H9 (cell line): Measurements from ENCODE around the gene CDKAL1. TPM values are rescaled to one million over a fixed set of nuclear protein-coding genes. Genes with fewer than 3 reads are reported as not detected.

Source experiments
- DNase-seq: peaks from one replicate; pipeline ENCODE4 v3.0.0-alpha.2; 2017
- H2AFZ ChIP-seq: one replicate; pipeline ENCODE4 v1.6.1; 2013; ENCODE audit warnings: mild to moderate bottlenecking, low read length, control low read depth, moderate library complexity
- H2AK5ac ChIP-seq: 2 replicates; pipeline ENCODE4 v1.6.1; 2013; ENCODE audit warnings: low read length, control low read depth, mixed read lengths; ENCODE audit not compliant: insufficient read length
- H2BK120ac ChIP-seq: one replicate; pipeline ENCODE4 v1.6.1; 2013; ENCODE audit warnings: low read depth, mild to moderate bottlenecking, low read length, control low read depth, inconsistent platforms; ENCODE audit not compliant: poor library complexity, severe bottlenecking
- H2BK12ac ChIP-seq: 2 replicates; pipeline ENCODE4 v1.6.1; 2013; ENCODE audit warnings: low read length, control low read depth, mixed read lengths, low read depth; ENCODE audit not compliant: insufficient read length
- H2BK15ac ChIP-seq: 2 replicates; pipeline ENCODE4 v1.6.1; 2013; ENCODE audit warnings: low read depth, low read length, control low read depth
- H2BK20ac ChIP-seq: one replicate; pipeline ENCODE4 v1.6.1; 2013; ENCODE audit warnings: low read depth, mild to moderate bottlenecking, low read length, control low read depth, inconsistent platforms; ENCODE audit not compliant: poor library complexity, severe bottlenecking
- H2BK5ac ChIP-seq: 2 replicates; pipeline ENCODE4 v1.6.1; 2013; ENCODE audit warnings: low read length, control low read depth, mixed read lengths; ENCODE audit not compliant: insufficient read length
- H3K14ac ChIP-seq: 2 replicates; pipeline ENCODE4 v1.6.1; 2013; ENCODE audit warnings: low read length, control low read depth; ENCODE audit not compliant: insufficient read depth
- H3K18ac ChIP-seq: 2 replicates; pipeline ENCODE4 v1.6.1; 2013; ENCODE audit warnings: low read depth, mild to moderate bottlenecking, mixed read lengths, low read length, control low read depth; ENCODE audit not compliant: insufficient read length
- H3K23ac ChIP-seq: 2 replicates; pipeline ENCODE4 v1.6.1; 2013; ENCODE audit warnings: low read length, control low read depth, mixed read lengths, low read depth; ENCODE audit not compliant: insufficient read length
- H3K23me2 ChIP-seq: 2 replicates; pipeline ENCODE4 v1.6.1; 2013; ENCODE audit warnings: low read depth, mild to moderate bottlenecking, mixed read lengths, low read length, control low read depth; ENCODE audit not compliant: insufficient read length, poor library complexity, severe bottlenecking
- H3K27ac ChIP-seq: 2 replicates; pipeline ENCODE4 v1.5.1; 2013; ENCODE audit warnings: low read length, control low read depth, mixed read lengths, low read depth; ENCODE audit not compliant: insufficient read length
- H3K27me3 ChIP-seq: 2 replicates; pipeline ENCODE4 v1.6.1; 2013; ENCODE audit warnings: low read length, control low read depth, inconsistent platforms; ENCODE audit not compliant: insufficient read depth
- H3K4ac ChIP-seq: 2 replicates; pipeline ENCODE4 v1.6.1; 2013; ENCODE audit warnings: low read depth, mild to moderate bottlenecking, control low read depth, inconsistent platforms, low read length, moderate library complexity
- H3K4me1 ChIP-seq: 2 replicates; pipeline ENCODE4 v1.6.1; 2013; ENCODE audit warnings: low read length, control low read depth, inconsistent platforms; ENCODE audit not compliant: insufficient read depth
- H3K4me2 ChIP-seq: 2 replicates; pipeline ENCODE4 v1.6.1; 2013; ENCODE audit warnings: low read length, control low read depth, mixed read lengths; ENCODE audit not compliant: insufficient read length, insufficient read depth
- H3K56ac ChIP-seq: 2 replicates; pipeline ENCODE4 v1.6.1; 2013; ENCODE audit warnings: low read depth, mild to moderate bottlenecking, mixed read lengths, low read length, control low read depth; ENCODE audit not compliant: insufficient read length
- H3K79me1 ChIP-seq: 2 replicates; pipeline ENCODE4 v1.6.1; 2013; ENCODE audit warnings: low read depth, mild to moderate bottlenecking, moderate library complexity, low read length, control low read depth, inconsistent platforms; ENCODE audit not compliant: insufficient read depth, poor library complexity, severe bottlenecking
- H3K79me2 ChIP-seq: 2 replicates; pipeline ENCODE4 v1.6.1; 2013; ENCODE audit warnings: low read length, control low read depth, inconsistent platforms; ENCODE audit not compliant: insufficient read depth
- H3K9ac ChIP-seq: 2 replicates; pipeline ENCODE4 v1.6.1; 2013; ENCODE audit warnings: low read length, control low read depth, mixed read lengths; ENCODE audit not compliant: insufficient read length; ENCODE audit errors: extremely low read depth
- H3K9me3 ChIP-seq: one replicate; pipeline ENCODE4 v1.6.1; 2013; ENCODE audit warnings: low read depth, low read length, inconsistent platforms; ENCODE audit not compliant: control insufficient read depth
- H3T11ph ChIP-seq: one replicate; pipeline ENCODE4 v1.6.1; 2013; ENCODE audit warnings: mild to moderate bottlenecking, low read length, control low read depth, inconsistent platforms
- H4K20me1 ChIP-seq: one replicate; pipeline ENCODE4 v1.6.1; 2013; ENCODE audit not compliant: control insufficient read depth, insufficient read length, insufficient read depth
- H4K5ac ChIP-seq: 2 replicates; pipeline ENCODE4 v1.6.1; 2013; ENCODE audit warnings: low read depth, mild to moderate bottlenecking, mixed read lengths, low read length, control low read depth; ENCODE audit not compliant: insufficient read length
- H4K8ac ChIP-seq: replicated peaks from 2 replicates; pipeline ENCODE4 v1.6.1; 2013; ENCODE audit warnings: low read length, control low read depth, mixed read lengths, low read depth; ENCODE audit not compliant: insufficient read length
- H4K91ac ChIP-seq: 2 replicates; pipeline ENCODE4 v1.6.1; 2013; ENCODE audit warnings: low read depth, mild to moderate bottlenecking, moderate library complexity, mixed read lengths, low read length, control low read depth; ENCODE audit not compliant: insufficient read length
- H3K27ac Mint-ChIP-seq, 3 experiments: 2 replicates in 2 of 3; 3 replicates in 1 of 3; pipeline ENCODE4 v1.8.0; 2020 to 2021; ENCODE audit warnings: mixed read lengths in 3 of 3, mild to moderate bottlenecking in 1 of 3, moderate library complexity in 1 of 3
- H3K27me3 Mint-ChIP-seq: 2 replicates; pipeline ENCODE4 v1.8.0; 2021; ENCODE audit warnings: low read depth, mild to moderate bottlenecking, moderate library complexity, mixed read lengths
- H3K36me3 Mint-ChIP-seq, 3 experiments: 2 replicates in 2 of 3; 3 replicates in 1 of 3; pipeline ENCODE4 v1.8.0; 2020 to 2021; ENCODE audit warnings: low read depth in 3 of 3, mixed read lengths in 3 of 3; ENCODE audit not compliant: insufficient read depth in 1 of 3
- H3K4me1 Mint-ChIP-seq, 2 experiments: 2 replicates each; pipeline ENCODE4 v1.8.0; 2020; ENCODE audit warnings: mixed read lengths in 2 of 2
- H3K4me3 Mint-ChIP-seq, 2 experiments: 2 replicates in 1 of 2; 3 replicates in 1 of 2; pipeline ENCODE4 v1.8.0; 2020 to 2021; ENCODE audit warnings: mild to moderate bottlenecking in 2 of 2, mixed read lengths in 2 of 2, moderate library complexity in 1 of 2
- H3K9me3 Mint-ChIP-seq, 2 experiments: 2 replicates in 1 of 2; 3 replicates in 1 of 2; pipeline ENCODE4 v1.8.0; 2020; ENCODE audit warnings: mild to moderate bottlenecking in 2 of 2, mixed read lengths in 2 of 2, moderate library complexity in 1 of 2
- whole genome bisulfite sequencing: extraction: QIAGEN DNeasy Blood & Tissue Kit; methylation state at CpG from one replicate; pipeline ENCODE4 v1.1.7; 2013; ENCODE audit warnings: missing lambda C conversion rate, low lambda C conversion rate, mixed read lengths; ENCODE audit not compliant: insufficient read length; ENCODE audit errors: extremely low coverage; 5-methylcytosine and 5-hydroxymethylcytosine counted together
- total RNA-seq: library from RNA; stranded (reverse); gene quantifications from 2 replicates; pipeline ENCODE4 v1.2.1, GENCODE V29; 2021
- TF ChIP-seq, protein P1 (sequence below): fragments of 200-600 bp; sonication (generic); conservative IDR thresholded peaks from 3 replicates; pipeline ENCODE4 v1.8.0; 2021; ENCODE audit warnings: antibody characterized with exemption, mild to moderate bottlenecking

CDKAL1 gene
- total RNA-seq, 1 experiment from 2014 or later = 23.0 TPM

GRCh38 chr6:21188505-21189223 is 654.4 kb downstream of the CDKAL1 start:
- no peaks in the 10 kb centered on the region for H3K27me3 ChIP-seq
- WGBS = no CpG with 5 or more reads among the region's 9 CpGs
- no peak overlapping the region for H3K14ac ChIP-seq
- no peaks in the 10 kb centered on the region for H3K23me2 ChIP-seq
- no peak overlapping the region for H2BK20ac ChIP-seq
- H3K27ac ChIP-seq = no peak overlapping the region
- H3K23ac ChIP-seq = no peak overlapping the region
- H3K4me3 Mint-ChIP-seq = no peak overlapping the region
- H3K27ac Mint-ChIP-seq = peak overlapping the region; percentile 49 to 88 (median 79)
- no peak overlapping the region for H4K5ac ChIP-seq
- no peak overlapping the region for H2BK120ac ChIP-seq
- no peak overlapping the region for H3K4me2 ChIP-seq
- TF ChIP-seq, protein P1, sequence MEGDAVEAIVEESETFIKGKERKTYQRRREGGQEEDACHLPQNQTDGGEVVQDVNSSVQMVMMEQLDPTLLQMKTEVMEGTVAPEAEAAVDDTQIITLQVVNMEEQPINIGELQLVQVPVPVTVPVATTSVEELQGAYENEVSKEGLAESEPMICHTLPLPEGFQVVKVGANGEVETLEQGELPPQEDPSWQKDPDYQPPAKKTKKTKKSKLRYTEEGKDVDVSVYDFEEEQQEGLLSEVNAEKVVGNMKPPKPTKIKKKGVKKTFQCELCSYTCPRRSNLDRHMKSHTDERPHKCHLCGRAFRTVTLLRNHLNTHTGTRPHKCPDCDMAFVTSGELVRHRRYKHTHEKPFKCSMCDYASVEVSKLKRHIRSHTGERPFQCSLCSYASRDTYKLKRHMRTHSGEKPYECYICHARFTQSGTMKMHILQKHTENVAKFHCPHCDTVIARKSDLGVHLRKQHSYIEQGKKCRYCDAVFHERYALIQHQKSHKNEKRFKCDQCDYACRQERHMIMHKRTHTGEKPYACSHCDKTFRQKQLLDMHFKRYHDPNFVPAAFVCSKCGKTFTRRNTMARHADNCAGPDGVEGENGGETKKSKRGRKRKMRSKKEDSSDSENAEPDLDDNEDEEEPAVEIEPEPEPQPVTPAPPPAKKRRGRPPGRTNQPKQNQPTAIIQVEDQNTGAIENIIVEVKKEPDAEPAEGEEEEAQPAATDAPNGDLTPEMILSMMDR = no peak
- H3K4ac ChIP-seq = no peak overlapping the region
- H2BK12ac ChIP-seq = no peak overlapping the region
- H3K36me3 Mint-ChIP-seq = peaks cover 2 to 12% (median 8%) of the 10 kb centered on the region in 3 experiments; a peak in 6 of 7 replicates
- no peaks in the 10 kb centered on the region for H3K27me3 Mint-ChIP-seq
- no peaks in the 10 kb centered on the region for H3K79me2 ChIP-seq
- H4K8ac ChIP-seq = no peak overlapping the region
- H3T11ph ChIP-seq = no peak overlapping the region
- DNase-seq = no peak
- peaks cover 51 to 61% of the 10 kb centered on the region in 2 experiments for H3K4me1 Mint-ChIP-seq
- H3K9ac ChIP-seq = no peak overlapping the region
- no peaks in the 10 kb centered on the region for H3K79me1 ChIP-seq
- H4K20me1 ChIP-seq = no peaks in the 10 kb centered on the region
- H3K56ac ChIP-seq = no peak overlapping the region
- no peaks in the 10 kb centered on the region for H3K9me3 ChIP-seq
- no peak overlapping the region for H3K18ac ChIP-seq
- peaks cover 12% of the 10 kb centered on the region; the same call in 1 of the 2 replicates for H3K4me1 ChIP-seq
- no peak overlapping the region for H4K91ac ChIP-seq
- no peak overlapping the region for H2AFZ ChIP-seq
- H2BK5ac ChIP-seq = no peak overlapping the region
- H3K9me3 Mint-ChIP-seq = peaks cover 5 to 6% of the 10 kb centered on the region in 2 experiments; a peak in 4 of 5 replicates
- no peak overlapping the region for H2BK15ac ChIP-seq
- no peak overlapping the region for H2AK5ac ChIP-seq
